NCI-H526 treated with DMSO at 0.1 percent for 48 hours (cell line): ENCODE measurements around the gene CADPS.

Experiments used
- DNase-seq: peaks from one replicate; lab custom pipeline; 2025; lab: John Stamatoyannopoulos, UW

Gene CADPS

GRCh38 chr3:62502315-62503300 lies 372.6 kb downstream of the CADPS start:
- no peak for DNase-seq

- no peak for DNase-seq
Measured at GRCh38 chr3:62501289-62501668, 373.9 kb downstream of the CADPS start.

GRCh38 chr3:62500556-62501288 lies 374.5 kb downstream of the CADPS start:
- DNase-seq: peak; percentile 24

- DNase-seq: no peak
Measured at GRCh38 chr3:62497156-62497555, 378.1 kb downstream of the CADPS start.

- no peak for DNase-seq
Measured at GRCh38 chr3:62496503-62496902, 378.7 kb downstream of the CADPS start.

GRCh38 chr3:62493109-62493801 lies 382.0 kb downstream of the CADPS start:
- no peak for DNase-seq

- no peak for DNase-seq
Measured at GRCh38 chr3:62482961-62483360, 392.3 kb downstream of the CADPS start.

GRCh38 chr3:62481962-62482361 lies 393.3 kb downstream of the CADPS start:
- DNase-seq: no peak

GRCh38 chr3:62480056-62480455 lies 395.2 kb downstream of the CADPS start:
- DNase-seq: no peak

GRCh38 chr3:62479326-62479725 lies 395.9 kb downstream of the CADPS start:
- no peak for DNase-seq

- DNase-seq: no peak
Measured at GRCh38 chr3:62475306-62475705, 399.9 kb downstream of the CADPS start.

- no peak for DNase-seq
Measured at GRCh38 chr3:62467966-62468722, 407.1 kb downstream of the CADPS start.

- no peak for DNase-seq
Measured at GRCh38 chr3:62462788-62463187, 412.4 kb downstream of the CADPS start.

- DNase-seq: no peak
Measured at GRCh38 chr3:62462104-62462762, 413.0 kb downstream of the CADPS start.

- DNase-seq: no peak
Measured at GRCh38 chr3:62454916-62455315, 420.3 kb downstream of the CADPS start.

GRCh38 chr3:62453448-62453847 lies 421.8 kb downstream of the CADPS start:
- no peak for DNase-seq

GRCh38 chr3:62451211-62451887 lies 423.9 kb downstream of the CADPS start:
- no peak for DNase-seq

GRCh38 chr3:62446337-62446940 lies 428.8 kb downstream of the CADPS start:
- no peak for DNase-seq

GRCh38 chr3:62445275-62445674 lies 429.9 kb downstream of the CADPS start:
- DNase-seq: no peak

GRCh38 chr3:62439978-62440377 lies 435.2 kb downstream of the CADPS start:
- no peak for DNase-seq
